Muscle of leg (tissue), 11 donors: ENCODE measurements around the gene SULT1A3. TPM values are rescaled to one million over a fixed set of nuclear protein-coding genes. Genes with fewer than 3 reads are reported as not detected.
"Not testable (repeated sequence)": the region's sequence is repeated elsewhere in the genome, so short reads cannot be mapped to it uniquely, and the experiment has no call there.

Source experiments
- DNase-seq: peaks from one replicate; pipeline ENCODE4 v3.0.0; 2013
- H3K27ac ChIP-seq: one replicate; pipeline ENCODE4 v1.5.1; 2013; ENCODE audit warnings: mild to moderate bottlenecking, low read length, control low read depth
- H3K27me3 ChIP-seq: one replicate; pipeline ENCODE4 v1.6.1; 2013; ENCODE audit warnings: low read length; ENCODE audit not compliant: control insufficient read depth, insufficient read depth
- H3K36me3 ChIP-seq: one replicate; pipeline ENCODE4 v1.6.1; 2013; ENCODE audit warnings: low read length; ENCODE audit not compliant: control insufficient read depth, insufficient read depth
- H3K4me1 ChIP-seq: one replicate; pipeline ENCODE4 v1.6.1; 2013; ENCODE audit warnings: low read length; ENCODE audit not compliant: control insufficient read depth, insufficient read depth
- H3K4me3 ChIP-seq: one replicate; pipeline ENCODE4 v1.5.1; 2013; ENCODE audit warnings: low read length, control low read depth
- H3K9me3 ChIP-seq: replicated peaks from 2 replicates; pipeline ENCODE4 v1.6.1; 2013; ENCODE audit warnings: low read depth, low read length; ENCODE audit not compliant: control insufficient read depth
- WGBS: methylation state at CpG from one replicate; pipeline ENCODE4 v1.1.5; 2013; ENCODE audit warnings: missing lambda C conversion rate; ENCODE audit not compliant: insufficient coverage; 5-methylcytosine and 5-hydroxymethylcytosine counted together
- polyA plus RNA-seq, 8 donors: library from polyadenylated mRNA; unstranded; fragments of 120-200 nt; gene quantifications; one replicate each; pipeline versions ENCODE4 v1.2.1 to v1.2.3, GENCODE V29; 2013; ENCODE audit warnings: inconsistent platforms in 1 of 8, low replicate concordance in 1 of 8; ENCODE audit not compliant: insufficient read length in 8 of 8, insufficient read depth in 1 of 8
- total RNA-seq: library from RNA; stranded (reverse); fragments of 120-200 nt; gene quantifications from one replicate; pipeline ENCODE4 v1.2.4, GENCODE V29; 2013

SULT1A3 gene
- total and polyA plus RNA-seq, 9 donors: 2.2 to 6.5 (median 4.8) TPM

- Histone ChIP-seq H3K27me3 (peaks cover 3% of the 10 kb centered on the region), H3K27ac (no peak overlapping the region), H3K9me3 (no peaks in the 10 kb centered on the region), H3K4me1 (peaks cover 27% of the 10 kb centered on the region), H3K36me3 (peaks cover 3% of the 10 kb centered on the region), H3K4me3 (no peak overlapping the region)
- WGBS: 76% methylated on average over 7 of the region's 9 CpGs
- no peak for DNase-seq
These were observed 12.6 kb upstream of the SULT1A3 start for GRCh38 chr16:30186444-30186781.

GRCh38 chr16:30186782-30187555 is 12.1 kb upstream of the SULT1A3 start:
- H3K4me3 ChIP-seq: no peak overlapping the region
- WGBS: 61% methylated on average over 33 of the region's 36 CpGs
- DNase-seq: peak; percentile 36
- peaks cover 27% of the 10 kb centered on the region for H3K4me1 ChIP-seq
- H3K27me3 ChIP-seq: peaks cover 3% of the 10 kb centered on the region
- H3K9me3 ChIP-seq: no peaks in the 10 kb centered on the region
- H3K36me3 ChIP-seq: peaks cover 3% of the 10 kb centered on the region
- no peak overlapping the region for H3K27ac ChIP-seq

GRCh38 chr16:30187556-30187865 is 11.5 kb upstream of the SULT1A3 start:
- Histone ChIP-seq H3K4me3 (no peak overlapping the region), H3K27me3 (peaks cover 3% of the 10 kb centered on the region), H3K9me3 (no peaks in the 10 kb centered on the region), H3K36me3 (peaks cover 3% of the 10 kb centered on the region), H3K4me1 (peaks cover 27% of the 10 kb centered on the region), H3K27ac (no peak overlapping the region)
- WGBS: 55% methylated on average over 3 of the region's 9 CpGs
- DNase-seq: no peak

GRCh38 chr16:30187971-30188561 is 11.0 kb upstream of the SULT1A3 start:
- Histone ChIP-seq H3K4me3 (no peak overlapping the region), H3K4me1 (peaks cover 23% of the 10 kb centered on the region), H3K9me3 (no peaks in the 10 kb centered on the region), H3K27me3 (peaks cover 3% of the 10 kb centered on the region), H3K36me3 (peaks cover 3% of the 10 kb centered on the region), H3K27ac (no peak overlapping the region)
- WGBS: 89% methylated on average over 16 of the region's 23 CpGs
- no peak for DNase-seq

GRCh38 chr16:30191158-30191557 is 7.9 kb upstream of the SULT1A3 start:
- H3K4me3 ChIP-seq, H3K36me3 ChIP-seq, H3K9me3 ChIP-seq, H3K27me3 ChIP-seq, DNase-seq, H3K27ac ChIP-seq: not testable (repeated sequence)
- H3K4me1 ChIP-seq: peaks cover 10% of the 10 kb centered on the region
- WGBS: no CpG with 5 or more reads among the region's 12 CpGs

- WGBS: no CpG with 5 or more reads among the region's 21 CpGs
- not testable (repeated sequence) for H3K9me3 ChIP-seq, H3K36me3 ChIP-seq, DNase-seq, H3K4me1 ChIP-seq, H3K4me3 ChIP-seq, H3K27me3 ChIP-seq, H3K27ac ChIP-seq
These were observed 6.0 kb upstream of the SULT1A3 start for GRCh38 chr16:30193098-30193497.

GRCh38 chr16:30193615-30194014 is 5.4 kb upstream of the SULT1A3 start, which contains the start of the genes BOLA2B and SLX1A:
TSS of gene BOLA2B (minus strand) at chr16:30193666. CDS start at chr16:30193595, 71 bp downstream.
TSS of gene SLX1A (plus strand) at chr16:30193875. CDS start at chr16:30194085, 210 bp downstream.
- H3K4me1 ChIP-seq, H3K9me3 ChIP-seq, H3K27ac ChIP-seq, DNase-seq, H3K27me3 ChIP-seq, H3K36me3 ChIP-seq: not testable (repeated sequence)
- H3K4me3 ChIP-seq: peak within 1 kb of the TSS; percentile 25
- no CpG with 5 or more reads among the region's 34 CpGs for WGBS

- WGBS: no CpG with 5 or more reads among the region's 60 CpGs
- not testable (repeated sequence) for DNase-seq, H3K4me1 ChIP-seq
These were observed 4.7 kb upstream of the SULT1A3 start for GRCh38 chr16:30194172-30194925.

GRCh38 chr16:30197001-30197400 is 2.1 kb upstream of the SULT1A3 start:
- WGBS: no CpG with 5 or more reads among the region's 2 CpGs
- not testable (repeated sequence) for H3K27ac ChIP-seq, H3K9me3 ChIP-seq, H3K4me3 ChIP-seq, H3K36me3 ChIP-seq, H3K27me3 ChIP-seq, H3K4me1 ChIP-seq, DNase-seq

More at GRCh38 chr16:30194172-30194925, 4.7 kb upstream of the SULT1A3 start:
- H3K27ac ChIP-seq, H3K27me3 ChIP-seq, H3K36me3 ChIP-seq, H3K9me3 ChIP-seq: not testable (repeated sequence)
- peak overlapping the region; percentile 25 for H3K4me3 ChIP-seq

- not testable (repeated sequence) for H3K4me3 ChIP-seq, DNase-seq, H3K9me3 ChIP-seq, H3K4me1 ChIP-seq, H3K27ac ChIP-seq, H3K27me3 ChIP-seq, H3K36me3 ChIP-seq
- no CpG with 5 or more reads among the region's 15 CpGs for WGBS
These were observed 721 bp downstream of the SULT1A3 start for GRCh38 chr16:30199608-30200343.
